GM23338 (cell line): ENCODE measurements around the gene GABPA. TPM values are rescaled to one million over a fixed set of nuclear protein-coding genes. Genes with fewer than 3 reads are reported as not detected.
"Not testable (repeated sequence)": the region's sequence is repeated elsewhere in the genome, so short reads cannot be mapped to it uniquely, and the experiment has no call there.

Experiments
- ATAC-seq: fragments of 200-7000 bp; cut with Tn5 transposase; 3 replicates; pipeline ENCODE4 v1.9.1; 2020
- DNase-seq: peaks from one replicate; pipeline ENCODE4 v3.0.0-alpha.2; 2015; ENCODE audit warnings: low spot score
- H2AFZ ChIP-seq: fragments of 200-600 bp; sonication (generic); 2 replicates; pipeline ENCODE4 v1.8.0; 2016; ENCODE audit warnings: antibody characterized with exemption, mild to moderate bottlenecking, moderate library complexity
- H3F3A ChIP-seq: fragments of 200-600 bp; sonication (generic); replicated peaks from 2 replicates; pipeline ENCODE4 v1.8.0; 2017; ENCODE audit warnings: antibody characterized with exemption, mixed run types, low read depth
- H3K27ac ChIP-seq: fragments of 200-600 bp; sonication (generic); 2 replicates; pipeline ENCODE4 v1.6.1; 2016; ENCODE audit warnings: low read depth
- H3K27me3 ChIP-seq: fragments of 200-600 bp; sonication (generic); 2 replicates; pipeline ENCODE4 v1.8.0; 2016; ENCODE audit warnings: mild to moderate bottlenecking, mixed run types, moderate library complexity; ENCODE audit not compliant: insufficient read depth
- H3K36me3 ChIP-seq: fragments of 200-600 bp; sonication (generic); 2 replicates; pipeline ENCODE4 v1.8.0; 2016; ENCODE audit warnings: mild to moderate bottlenecking; ENCODE audit not compliant: insufficient read depth
- H3K4me1 ChIP-seq: fragments of 200-600 bp; sonication (generic); 2 replicates; pipeline ENCODE4 v1.8.0; 2016; ENCODE audit warnings: mild to moderate bottlenecking, moderate library complexity; ENCODE audit not compliant: insufficient read depth
- H3K4me2 ChIP-seq: fragments of 200-600 bp; sonication (generic); 2 replicates; pipeline ENCODE4 v1.7.1; 2017; ENCODE audit warnings: mixed run types
- H3K4me3 ChIP-seq: fragments of 200-600 bp; sonication (generic); 2 replicates; pipeline ENCODE4 v1.6.1; 2016; ENCODE audit warnings: mixed run types
- H3K79me2 ChIP-seq: fragments of 200-600 bp; sonication (generic); replicated peaks from 2 replicates; pipeline ENCODE4 v1.8.0; 2017; ENCODE audit warnings: mild to moderate bottlenecking; ENCODE audit not compliant: insufficient read depth
- H3K9me2 ChIP-seq: fragments of 200-600 bp; sonication (generic); 2 replicates; pipeline ENCODE4 v1.8.0; 2017; ENCODE audit not compliant: insufficient read depth
- H4K20me1 ChIP-seq: fragments of 200-600 bp; sonication (generic); replicated peaks from 2 replicates; pipeline ENCODE4 v1.8.0; 2017; ENCODE audit warnings: mild to moderate bottlenecking; ENCODE audit not compliant: insufficient read depth
- H3K27ac Mint-ChIP-seq: 2 replicates; pipeline ENCODE4 v1.8.0; 2020; ENCODE audit warnings: inconsistent platforms, mild to moderate bottlenecking, moderate library complexity, mixed read lengths
- H3K27me3 Mint-ChIP-seq: 3 replicates; pipeline ENCODE4 v1.8.0; 2022; ENCODE audit warnings: low read depth, mild to moderate bottlenecking, moderate library complexity, mixed read lengths, inconsistent platforms; ENCODE audit not compliant: insufficient read depth, poor library complexity
- H3K36me3 Mint-ChIP-seq: 3 replicates; pipeline ENCODE4 v1.8.0; 2021; ENCODE audit warnings: low read depth, mild to moderate bottlenecking, inconsistent platforms, moderate library complexity, mixed read lengths
- H3K4me1 Mint-ChIP-seq: 3 replicates; pipeline ENCODE4 v1.8.0; 2020; ENCODE audit warnings: mild to moderate bottlenecking, inconsistent platforms, mixed read lengths
- H3K4me3 Mint-ChIP-seq: 3 replicates; pipeline ENCODE4 v1.8.0; 2021; ENCODE audit warnings: moderate library complexity, mild to moderate bottlenecking, inconsistent platforms, mixed read lengths
- H3K9me3 Mint-ChIP-seq: 3 replicates; pipeline ENCODE4 v1.8.0; 2020; ENCODE audit warnings: moderate library complexity, mild to moderate bottlenecking, inconsistent platforms, mixed read lengths
- CREB1 ChIP-seq: fragments of 250-450 bp; sonication (Bioruptor Pico); IDR thresholded peaks from 2 replicates; pipeline ENCODE4 v1.5.0; 2020; ENCODE audit warnings: low read depth, mild to moderate bottlenecking, moderate library complexity
- JUNB ChIP-seq: IDR thresholded peaks from one replicate; pipeline ENCODE4 v1.6.1; 2016; ENCODE audit warnings: antibody characterized with exemption; ENCODE audit not compliant: unreplicated experiment
- NANOG ChIP-seq: IDR thresholded peaks from 2 replicates; pipeline ENCODE4 v1.6.1; 2016; ENCODE audit warnings: antibody characterized with exemption, borderline replicate concordance
- POLR2AphosphoS5 ChIP-seq: IDR thresholded peaks from 2 replicates; pipeline ENCODE4 v1.6.1; 2016; ENCODE audit warnings: antibody characterized with exemption, low read depth
- ZNF331 ChIP-seq: fragments of 250-450 bp; sonication (Bioruptor Pico); IDR thresholded peaks from 2 replicates; pipeline ENCODE4 v1.5.0; 2020; ENCODE audit warnings: low read depth, mild to moderate bottlenecking, moderate library complexity
- polyA plus RNA-seq: library from polyadenylated mRNA; unstranded; fragments of >200 nt; fragmentation: Nextera tagmentation; extraction: Ambion mirVana; gene quantifications from 2 replicates; pipeline ENCODE4 v1.2.1, GENCODE V29; 2016
- total RNA-seq: library from RNA; depleted of rRNA; stranded (reverse); fragments of >200 nt; shearing (Covaris generic); gene quantifications from 2 replicates; pipeline ENCODE4 v1.2.3, GENCODE V29; 2014
- TF ChIP-seq, protein P1 (sequence below): IDR thresholded peaks from one replicate; pipeline ENCODE4 v1.6.1; 2018; ENCODE audit warnings: antibody characterized with exemption; ENCODE audit not compliant: unreplicated experiment
- TF ChIP-seq, protein P2 (sequence below), 2 experiments: fragments of 200-600 bp in 1 of 2; sonication (generic) in 1 of 2; conservative IDR thresholded peaks; 2 replicates each; pipeline versions ENCODE4 v1.5.1 to v1.6.1; 2016 to 2017; ENCODE audit warnings: antibody characterized with exemption in 2 of 2, low read depth in 2 of 2, mild to moderate bottlenecking in 2 of 2, moderate library complexity in 1 of 2
- TF ChIP-seq, protein P3 (sequence below): fragments of 250-450 bp; sonication (Bioruptor Pico); IDR thresholded peaks from 2 replicates; pipeline ENCODE4 v1.5.0; 2020; ENCODE audit warnings: mild to moderate bottlenecking, moderate library complexity

GABPA gene
- total and polyA plus RNA-seq, 2 experiments from 2014 or later: 8.5 to 28.6 TPM

DNA sequence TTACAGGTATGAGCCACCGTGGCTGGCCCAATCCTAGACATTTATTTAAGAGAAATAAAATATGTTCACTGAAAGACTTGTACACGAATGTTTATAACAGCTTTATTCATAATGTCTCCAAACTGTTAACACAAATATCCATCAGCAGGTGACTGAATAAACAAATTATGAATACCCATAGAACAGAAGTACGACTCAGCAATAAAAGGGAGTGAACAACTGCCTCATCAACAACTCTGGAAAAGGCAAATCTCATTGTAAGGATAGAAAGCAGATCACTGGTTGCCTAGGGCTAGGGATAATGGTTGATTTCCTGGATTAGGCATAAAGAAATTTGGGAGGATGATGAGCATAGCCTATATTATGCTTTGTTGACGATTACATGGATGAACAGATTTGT lies 41.7 kb downstream of the GABPA start (continued):
- TF ChIP-seq, protein P1, sequence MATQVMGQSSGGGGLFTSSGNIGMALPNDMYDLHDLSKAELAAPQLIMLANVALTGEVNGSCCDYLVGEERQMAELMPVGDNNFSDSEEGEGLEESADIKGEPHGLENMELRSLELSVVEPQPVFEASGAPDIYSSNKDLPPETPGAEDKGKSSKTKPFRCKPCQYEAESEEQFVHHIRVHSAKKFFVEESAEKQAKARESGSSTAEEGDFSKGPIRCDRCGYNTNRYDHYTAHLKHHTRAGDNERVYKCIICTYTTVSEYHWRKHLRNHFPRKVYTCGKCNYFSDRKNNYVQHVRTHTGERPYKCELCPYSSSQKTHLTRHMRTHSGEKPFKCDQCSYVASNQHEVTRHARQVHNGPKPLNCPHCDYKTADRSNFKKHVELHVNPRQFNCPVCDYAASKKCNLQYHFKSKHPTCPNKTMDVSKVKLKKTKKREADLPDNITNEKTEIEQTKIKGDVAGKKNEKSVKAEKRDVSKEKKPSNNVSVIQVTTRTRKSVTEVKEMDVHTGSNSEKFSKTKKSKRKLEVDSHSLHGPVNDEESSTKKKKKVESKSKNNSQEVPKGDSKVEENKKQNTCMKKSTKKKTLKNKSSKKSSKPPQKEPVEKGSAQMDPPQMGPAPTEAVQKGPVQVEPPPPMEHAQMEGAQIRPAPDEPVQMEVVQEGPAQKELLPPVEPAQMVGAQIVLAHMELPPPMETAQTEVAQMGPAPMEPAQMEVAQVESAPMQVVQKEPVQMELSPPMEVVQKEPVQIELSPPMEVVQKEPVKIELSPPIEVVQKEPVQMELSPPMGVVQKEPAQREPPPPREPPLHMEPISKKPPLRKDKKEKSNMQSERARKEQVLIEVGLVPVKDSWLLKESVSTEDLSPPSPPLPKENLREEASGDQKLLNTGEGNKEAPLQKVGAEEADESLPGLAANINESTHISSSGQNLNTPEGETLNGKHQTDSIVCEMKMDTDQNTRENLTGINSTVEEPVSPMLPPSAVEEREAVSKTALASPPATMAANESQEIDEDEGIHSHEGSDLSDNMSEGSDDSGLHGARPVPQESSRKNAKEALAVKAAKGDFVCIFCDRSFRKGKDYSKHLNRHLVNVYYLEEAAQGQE: no peak
- TF ChIP-seq NANOG: no peak
- no peak for TF ChIP-seq ZNF331 (CRISPR knock-in tag)

DNA sequence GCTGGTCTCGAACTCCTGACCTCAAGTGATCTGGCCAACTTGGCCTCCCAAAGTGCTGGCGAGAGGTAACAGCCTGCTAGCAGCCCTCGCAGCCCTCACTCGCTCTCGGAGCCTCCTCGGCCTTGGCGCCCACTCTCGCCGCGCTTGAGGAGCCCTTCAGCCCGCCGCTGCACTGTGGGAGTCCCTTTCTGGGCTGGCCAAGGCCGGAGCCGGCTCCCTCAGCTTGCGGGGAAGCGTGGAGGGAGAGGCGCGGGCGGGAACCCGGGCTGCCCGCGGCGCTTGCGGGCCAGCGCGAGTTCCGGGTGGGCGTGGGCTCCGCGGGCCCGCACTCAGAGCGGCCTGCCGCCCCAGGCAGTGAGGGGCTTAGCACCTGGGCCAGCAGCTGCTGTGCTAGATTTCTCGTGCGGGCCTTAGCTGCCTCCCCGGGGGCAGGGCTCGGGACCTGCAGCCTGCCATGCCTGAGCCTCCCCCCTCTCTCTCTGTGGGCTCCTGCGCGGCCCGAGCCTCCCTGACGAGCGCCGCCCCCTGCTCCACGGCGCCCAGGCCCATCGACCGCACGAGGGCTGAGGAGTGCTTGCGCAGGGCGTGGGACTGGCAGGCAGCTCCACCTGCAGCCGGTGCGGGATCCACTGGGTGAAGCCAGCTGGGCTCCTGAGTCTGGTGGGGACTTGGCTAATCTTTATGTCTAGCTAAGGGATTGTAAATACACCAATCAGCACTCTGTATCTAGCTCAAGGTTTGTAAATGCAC lies 43.5 kb downstream of the GABPA start:
- not testable (repeated sequence) for H3K4me2 ChIP-seq, H3K27ac ChIP-seq, H3K9me3 Mint-ChIP-seq, H3K4me3 ChIP-seq, H3K4me1 ChIP-seq, H3K4me1 Mint-ChIP-seq, H3K27me3 Mint-ChIP-seq, H3K36me3 Mint-ChIP-seq, H3F3A ChIP-seq, H3K4me3 Mint-ChIP-seq, H3K27ac Mint-ChIP-seq, H4K20me1 ChIP-seq, H3K27me3 ChIP-seq, H3K36me3 ChIP-seq, H3K79me2 ChIP-seq, H3K9me2 ChIP-seq
- peak; percentile 20 for DNase-seq
- ATAC-seq: peak; percentile 55
- peak overlapping the region; percentile 63; the same call in 1 of the 2 replicates for H2AFZ ChIP-seq

DNA sequence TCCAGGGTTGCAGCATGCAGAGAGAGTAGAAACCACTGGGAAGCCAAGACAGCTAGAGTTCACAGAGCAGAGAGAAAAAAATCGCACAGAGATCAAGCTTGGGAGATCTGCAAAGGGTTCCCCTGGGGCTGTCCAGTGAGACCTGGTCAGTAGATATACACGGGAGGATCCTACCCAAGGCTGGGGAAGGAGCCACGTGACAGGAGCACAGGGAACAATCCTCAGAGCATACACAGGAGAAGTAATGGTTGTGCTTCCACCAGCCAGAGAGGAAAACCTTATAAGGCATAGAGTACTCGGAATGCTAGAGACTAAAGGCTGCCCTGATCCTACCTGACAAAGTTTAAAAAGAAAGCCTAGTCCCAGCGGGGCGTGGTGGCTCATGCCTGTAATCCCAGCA lies 53.9 kb downstream of the GABPA start:
- 0 out of 3 replicates have a peak, but pooled peaks cover 2% of the 10 kb centered on the region for H3K9me3 Mint-ChIP-seq
- Histone ChIP-seq H4K20me1 (no peaks in the 10 kb centered on the region), H3K27me3 (no peaks in the 10 kb centered on the region), H3K27ac (no peak overlapping the region), H3K9me2 (no peaks in the 10 kb centered on the region), H2AFZ (no peak overlapping the region), H3F3A (no peaks in the 10 kb centered on the region), H3K79me2 (no peaks in the 10 kb centered on the region), H3K4me3 (no peak overlapping the region), H3K36me3 (no peaks in the 10 kb centered on the region), H3K4me1 (no peaks in the 10 kb centered on the region), H3K4me2 (no peak overlapping the region)
- peaks cover 3% of the 10 kb centered on the region; the same call in 1 of the 3 replicates for H3K4me1 Mint-ChIP-seq
- H3K4me3 Mint-ChIP-seq: no peak overlapping the region
- H3K27ac Mint-ChIP-seq: no peak overlapping the region
- DNase-seq (no peak), ATAC-seq (no peak)
- no peaks in the 10 kb centered on the region for H3K36me3 Mint-ChIP-seq
- peaks cover 2% of the 10 kb centered on the region for H3K27me3 Mint-ChIP-seq
- TF ChIP-seq POLR2AphosphoS5 (no peak), JUNB (no peak), ZNF331 (CRISPR knock-in tag) (no peak), CREB1 (CRISPR knock-in tag) (no peak), NANOG (no peak)
- TF ChIP-seq, protein P2, sequence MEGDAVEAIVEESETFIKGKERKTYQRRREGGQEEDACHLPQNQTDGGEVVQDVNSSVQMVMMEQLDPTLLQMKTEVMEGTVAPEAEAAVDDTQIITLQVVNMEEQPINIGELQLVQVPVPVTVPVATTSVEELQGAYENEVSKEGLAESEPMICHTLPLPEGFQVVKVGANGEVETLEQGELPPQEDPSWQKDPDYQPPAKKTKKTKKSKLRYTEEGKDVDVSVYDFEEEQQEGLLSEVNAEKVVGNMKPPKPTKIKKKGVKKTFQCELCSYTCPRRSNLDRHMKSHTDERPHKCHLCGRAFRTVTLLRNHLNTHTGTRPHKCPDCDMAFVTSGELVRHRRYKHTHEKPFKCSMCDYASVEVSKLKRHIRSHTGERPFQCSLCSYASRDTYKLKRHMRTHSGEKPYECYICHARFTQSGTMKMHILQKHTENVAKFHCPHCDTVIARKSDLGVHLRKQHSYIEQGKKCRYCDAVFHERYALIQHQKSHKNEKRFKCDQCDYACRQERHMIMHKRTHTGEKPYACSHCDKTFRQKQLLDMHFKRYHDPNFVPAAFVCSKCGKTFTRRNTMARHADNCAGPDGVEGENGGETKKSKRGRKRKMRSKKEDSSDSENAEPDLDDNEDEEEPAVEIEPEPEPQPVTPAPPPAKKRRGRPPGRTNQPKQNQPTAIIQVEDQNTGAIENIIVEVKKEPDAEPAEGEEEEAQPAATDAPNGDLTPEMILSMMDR (conservative IDR thresholded peaks at IDR 0.05; ENCODE audit: low read depth in 2 of 2): no peak
- TF ChIP-seq, protein P3, sequence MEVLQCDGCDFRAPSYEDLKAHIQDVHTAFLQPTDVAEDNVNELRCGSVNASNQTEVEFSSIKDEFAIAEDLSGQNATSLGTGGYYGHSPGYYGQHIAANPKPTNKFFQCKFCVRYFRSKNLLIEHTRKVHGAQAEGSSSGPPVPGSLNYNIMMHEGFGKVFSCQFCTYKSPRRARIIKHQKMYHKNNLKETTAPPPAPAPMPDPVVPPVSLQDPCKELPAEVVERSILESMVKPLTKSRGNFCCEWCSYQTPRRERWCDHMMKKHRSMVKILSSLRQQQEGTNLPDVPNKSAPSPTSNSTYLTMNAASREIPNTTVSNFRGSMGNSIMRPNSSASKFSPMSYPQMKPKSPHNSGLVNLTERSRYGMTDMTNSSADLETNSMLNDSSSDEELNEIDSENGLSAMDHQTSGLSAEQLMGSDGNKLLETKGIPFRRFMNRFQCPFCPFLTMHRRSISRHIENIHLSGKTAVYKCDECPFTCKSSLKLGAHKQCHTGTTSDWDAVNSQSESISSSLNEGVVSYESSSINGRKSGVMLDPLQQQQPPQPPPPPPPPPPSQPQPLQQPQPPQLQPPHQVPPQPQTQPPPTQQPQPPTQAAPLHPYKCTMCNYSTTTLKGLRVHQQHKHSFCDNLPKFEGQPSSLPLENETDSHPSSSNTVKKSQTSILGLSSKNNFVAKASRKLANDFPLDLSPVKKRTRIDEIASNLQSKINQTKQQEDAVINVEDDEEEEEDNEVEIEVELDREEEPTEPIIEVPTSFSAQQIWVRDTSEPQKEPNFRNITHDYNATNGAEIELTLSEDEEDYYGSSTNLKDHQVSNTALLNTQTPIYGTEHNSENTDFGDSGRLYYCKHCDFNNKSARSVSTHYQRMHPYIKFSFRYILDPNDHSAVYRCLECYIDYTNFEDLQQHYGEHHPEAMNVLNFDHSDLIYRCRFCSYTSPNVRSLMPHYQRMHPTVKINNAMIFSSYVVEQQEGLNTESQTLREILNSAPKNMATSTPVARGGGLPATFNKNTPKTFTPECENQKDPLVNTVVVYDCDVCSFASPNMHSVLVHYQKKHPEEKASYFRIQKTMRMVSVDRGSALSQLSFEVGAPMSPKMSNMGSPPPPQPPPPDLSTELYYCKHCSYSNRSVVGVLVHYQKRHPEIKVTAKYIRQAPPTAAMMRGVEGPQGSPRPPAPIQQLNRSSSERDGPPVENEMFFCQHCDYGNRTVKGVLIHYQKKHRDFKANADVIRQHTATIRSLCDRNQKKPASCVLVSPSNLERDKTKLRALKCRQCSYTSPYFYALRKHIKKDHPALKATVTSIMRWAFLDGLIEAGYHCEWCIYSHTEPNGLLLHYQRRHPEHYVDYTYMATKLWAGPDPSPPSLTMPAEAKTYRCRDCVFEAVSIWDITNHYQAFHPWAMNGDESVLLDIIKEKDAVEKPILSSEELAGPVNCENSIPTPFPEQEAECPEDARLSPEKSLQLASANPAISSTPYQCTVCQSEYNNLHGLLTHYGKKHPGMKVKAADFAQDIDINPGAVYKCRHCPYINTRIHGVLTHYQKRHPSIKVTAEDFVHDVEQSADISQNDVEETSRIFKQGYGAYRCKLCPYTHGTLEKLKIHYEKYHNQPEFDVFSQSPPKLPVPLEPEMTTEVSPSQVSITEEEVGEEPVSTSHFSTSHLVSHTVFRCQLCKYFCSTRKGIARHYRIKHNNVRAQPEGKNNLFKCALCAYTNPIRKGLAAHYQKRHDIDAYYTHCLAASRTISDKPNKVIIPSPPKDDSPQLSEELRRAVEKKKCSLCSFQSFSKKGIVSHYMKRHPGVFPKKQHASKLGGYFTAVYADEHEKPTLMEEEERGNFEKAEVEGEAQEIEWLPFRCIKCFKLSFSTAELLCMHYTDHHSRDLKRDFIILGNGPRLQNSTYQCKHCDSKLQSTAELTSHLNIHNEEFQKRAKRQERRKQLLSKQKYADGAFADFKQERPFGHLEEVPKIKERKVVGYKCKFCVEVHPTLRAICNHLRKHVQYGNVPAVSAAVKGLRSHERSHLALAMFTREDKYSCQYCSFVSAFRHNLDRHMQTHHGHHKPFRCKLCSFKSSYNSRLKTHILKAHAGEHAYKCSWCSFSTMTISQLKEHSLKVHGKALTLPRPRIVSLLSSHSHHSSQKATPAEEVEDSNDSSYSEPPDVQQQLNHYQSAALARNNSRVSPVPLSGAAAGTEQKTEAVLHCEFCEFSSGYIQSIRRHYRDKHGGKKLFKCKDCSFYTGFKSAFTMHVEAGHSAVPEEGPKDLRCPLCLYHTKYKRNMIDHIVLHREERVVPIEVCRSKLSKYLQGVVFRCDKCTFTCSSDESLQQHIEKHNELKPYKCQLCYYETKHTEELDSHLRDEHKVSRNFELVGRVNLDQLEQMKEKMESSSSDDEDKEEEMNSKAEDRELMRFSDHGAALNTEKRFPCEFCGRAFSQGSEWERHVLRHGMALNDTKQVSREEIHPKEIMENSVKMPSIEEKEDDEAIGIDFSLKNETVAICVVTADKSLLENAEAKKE (CRISPR knock-in tag): no peak
